GOT3 (cell line): ENCODE measurements around the gene BCL2L1.
"Not testable (repeated sequence)": the region's sequence is repeated elsewhere in the genome, so short reads cannot be mapped to it uniquely, and the experiment has no call there.

ENCODE experiments used
- DNase-seq: peaks from one replicate; lab custom pipeline; 2025; ENCODE audit warnings: mixed read lengths; lab: John Stamatoyannopoulos, UW

BCL2L1 gene

DNA sequence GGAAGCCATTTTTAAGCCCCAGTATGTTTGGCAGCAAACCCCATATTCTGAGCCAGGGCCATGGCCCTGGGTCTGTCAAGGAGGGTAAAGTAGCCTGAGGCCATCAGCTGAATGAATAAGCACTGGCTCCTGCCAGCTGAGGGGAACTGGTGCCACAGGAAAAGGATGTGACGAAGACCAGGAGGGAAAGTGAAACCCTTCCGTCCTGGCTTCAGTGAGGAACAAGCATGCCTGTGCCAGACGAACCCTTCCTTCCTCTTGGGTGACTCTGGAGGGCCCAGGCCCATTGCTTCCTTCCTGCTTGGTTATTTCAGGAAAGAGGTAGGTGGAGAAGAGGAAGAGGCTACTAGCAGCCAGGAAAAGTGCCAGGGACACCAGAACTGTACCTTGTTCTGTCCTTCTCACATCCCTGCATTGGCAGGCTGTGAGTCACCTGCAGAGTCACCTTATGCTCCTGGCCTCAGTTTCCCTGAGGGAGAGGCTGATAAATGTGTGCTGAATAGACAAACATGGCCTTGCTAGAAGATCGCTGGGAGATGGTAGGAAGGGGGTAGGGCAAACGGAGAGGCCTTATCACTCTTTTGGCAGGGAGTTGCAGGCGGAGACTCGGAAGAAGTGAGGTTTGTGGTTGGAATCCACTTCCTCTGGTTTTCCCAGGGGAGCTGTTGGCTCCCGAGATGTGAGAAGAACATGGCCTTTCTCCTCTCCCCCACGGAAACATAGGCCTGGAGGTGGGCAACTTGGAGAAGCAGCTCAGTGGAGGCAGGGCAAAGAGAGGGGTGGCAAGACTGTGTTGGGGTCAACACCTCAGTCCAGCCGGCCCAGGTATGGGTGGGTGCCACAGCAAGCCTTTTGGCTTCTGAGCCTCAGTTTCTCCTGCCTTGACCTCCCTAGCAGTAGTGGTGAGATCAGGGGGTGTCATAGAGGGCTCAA, 47.5 kb downstream of the BCL2L1 start:
- no peak for DNase-seq

DNA sequence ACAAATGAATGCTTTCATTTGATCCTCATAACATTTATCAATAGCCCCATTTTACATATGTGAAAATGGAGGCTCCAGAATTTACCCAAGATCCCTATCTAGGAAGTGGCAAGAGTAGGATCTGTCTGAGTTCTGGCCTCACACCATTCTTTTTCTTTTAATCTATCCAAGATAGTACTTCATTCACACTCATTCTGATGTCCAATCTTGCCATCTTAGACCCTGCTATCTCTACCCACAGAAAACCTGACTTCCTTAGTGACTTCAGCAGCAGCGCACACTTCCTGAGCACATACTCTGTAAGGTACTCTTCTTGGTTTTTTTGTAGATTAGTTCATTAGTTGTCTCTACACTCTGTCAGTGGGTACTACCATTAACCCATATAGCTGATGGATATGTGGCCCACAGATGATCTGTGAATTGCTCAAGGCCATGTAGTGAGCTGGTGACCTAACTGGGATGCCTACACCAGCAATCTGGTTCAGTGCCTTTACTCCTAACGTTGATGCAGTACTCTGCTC, 48.7 kb downstream of the BCL2L1 start:
- DNase-seq: no peak

GRCh38 chr20:31673435-31673834, 49.2 kb downstream of the BCL2L1 start:
- no peak for DNase-seq

DNA sequence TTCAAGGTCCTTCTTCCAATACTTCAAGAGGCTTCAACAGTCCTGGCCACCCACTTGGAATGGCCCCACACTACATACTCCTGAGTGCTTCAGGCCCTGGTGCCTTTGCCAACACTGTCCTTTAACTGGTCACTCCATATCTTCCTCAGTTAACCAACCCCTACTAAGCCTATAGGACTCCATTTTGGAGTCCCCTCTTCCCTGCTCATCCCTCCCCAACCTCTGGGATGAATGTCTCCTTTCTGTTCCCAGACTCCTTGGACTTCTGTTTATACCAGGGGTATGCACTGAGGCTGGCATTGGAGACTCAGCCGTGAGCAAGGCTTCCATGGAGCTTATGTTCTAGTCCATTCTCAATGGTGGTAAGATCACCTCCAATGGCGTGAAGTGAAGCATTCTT, 51.3 kb downstream of the BCL2L1 start:
- DNase-seq: no peak

- no peak for DNase-seq
Measured at GRCh38 chr20:31670371-31671228, 52.1 kb downstream of the BCL2L1 start.

DNA sequence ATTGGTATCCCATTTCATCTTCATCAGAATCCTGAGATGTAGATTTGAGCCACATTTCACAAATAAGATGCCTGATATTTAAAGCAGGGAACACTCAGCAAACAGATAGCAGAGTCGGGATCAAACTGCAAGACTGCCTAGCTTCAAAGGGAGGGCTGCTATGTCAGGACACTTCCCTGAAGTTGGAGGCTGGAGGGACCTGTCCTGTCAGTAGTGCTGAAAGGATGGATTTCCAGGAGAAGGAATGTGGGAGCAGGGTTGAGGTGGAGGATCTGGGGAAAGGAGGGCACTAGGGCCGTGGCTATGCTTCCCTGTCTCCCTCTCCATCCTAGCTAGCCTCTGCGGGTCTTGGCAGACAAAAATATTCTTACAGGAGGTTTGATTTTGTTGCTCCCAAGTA, 52.8 kb downstream of the BCL2L1 start:
- DNase-seq: no peak

GRCh38 chr20:31668944-31669343, 53.7 kb downstream of the BCL2L1 start:
- not testable (repeated sequence) for DNase-seq

DNA sequence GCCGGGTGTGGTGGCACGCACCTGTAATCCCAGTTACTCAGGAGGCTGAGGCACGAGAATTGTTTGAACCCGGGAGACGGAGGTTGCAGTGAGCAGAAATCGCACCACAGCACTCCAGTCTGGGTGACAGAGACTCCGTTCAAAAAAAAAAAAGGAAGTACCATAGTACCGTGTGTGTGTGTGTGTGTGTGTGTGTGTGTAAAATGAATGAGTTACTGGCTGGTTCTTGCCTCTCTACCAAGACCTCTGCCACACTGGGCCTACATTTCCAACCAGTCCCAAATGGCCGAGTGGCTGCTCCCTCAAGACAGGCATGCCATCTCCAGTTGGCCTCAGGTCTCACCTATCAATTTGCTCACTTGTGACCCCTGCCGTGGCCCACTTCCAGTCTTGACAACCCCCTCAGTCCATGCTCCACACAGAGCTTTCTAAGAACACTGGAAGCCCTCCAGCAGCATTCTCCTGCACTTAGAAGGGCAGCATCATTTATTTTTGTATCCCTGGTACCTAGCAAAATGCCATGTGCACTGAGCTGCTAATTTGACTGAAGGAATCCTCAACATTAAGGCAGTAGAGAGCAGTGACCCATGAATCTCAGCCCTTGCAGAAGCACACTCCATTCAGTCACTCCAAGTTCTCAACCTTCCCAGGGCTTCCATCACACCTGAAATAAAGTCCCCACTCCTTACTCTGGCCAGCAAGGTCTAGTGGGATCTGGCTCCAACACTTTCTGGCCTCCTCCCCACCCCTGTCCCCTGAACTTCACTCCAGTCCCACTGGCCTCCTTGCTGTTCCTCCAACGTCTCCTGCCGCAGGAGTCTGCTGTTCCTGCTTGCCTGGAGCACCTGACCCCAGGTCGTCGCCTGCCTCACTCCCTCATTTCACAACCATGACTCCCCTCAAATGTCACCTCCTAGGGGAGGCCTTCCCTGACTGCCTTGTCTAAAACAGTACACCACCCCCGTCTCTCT, 55.1 kb downstream of the BCL2L1 start:
- no peak for DNase-seq

DNA sequence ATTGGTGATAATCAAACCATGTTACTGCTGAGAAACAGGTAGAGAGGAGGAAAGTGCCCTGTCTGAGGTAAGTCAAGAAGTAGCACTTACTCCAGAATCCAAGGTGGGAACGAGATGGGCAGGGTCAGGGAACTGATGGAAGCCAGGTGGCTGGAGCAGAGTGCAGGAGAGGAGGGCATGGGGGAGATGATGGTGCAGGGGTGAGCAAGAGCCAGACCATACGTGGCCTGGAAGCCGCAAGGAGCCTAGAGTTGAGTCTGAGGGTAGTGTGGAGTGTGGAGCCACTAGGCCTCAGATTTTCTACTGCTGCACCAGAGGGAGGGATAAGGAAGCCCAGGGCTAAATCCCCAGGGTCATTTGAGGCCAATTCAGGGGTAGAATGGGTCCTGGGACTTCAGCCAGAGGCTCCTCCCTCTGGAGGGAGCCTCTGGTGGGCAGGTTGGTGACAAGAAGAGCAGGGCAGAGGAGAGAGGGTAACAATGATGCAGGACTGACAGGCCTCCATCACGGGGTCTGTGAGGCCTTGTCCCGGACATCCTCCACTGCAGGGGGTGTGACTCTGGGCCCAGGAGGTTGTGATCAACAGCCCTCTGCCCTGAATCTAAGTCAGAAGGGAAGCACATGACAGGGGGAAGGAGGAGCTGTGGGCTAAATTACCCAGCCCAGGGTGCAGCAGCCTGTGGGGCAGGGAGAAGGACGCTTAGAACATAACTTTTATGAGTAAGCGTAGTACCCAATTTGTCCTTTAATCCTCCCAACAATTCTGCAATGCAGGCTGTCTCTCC, 56.2 kb downstream of the BCL2L1 start:
- DNase-seq: no peak

DNA sequence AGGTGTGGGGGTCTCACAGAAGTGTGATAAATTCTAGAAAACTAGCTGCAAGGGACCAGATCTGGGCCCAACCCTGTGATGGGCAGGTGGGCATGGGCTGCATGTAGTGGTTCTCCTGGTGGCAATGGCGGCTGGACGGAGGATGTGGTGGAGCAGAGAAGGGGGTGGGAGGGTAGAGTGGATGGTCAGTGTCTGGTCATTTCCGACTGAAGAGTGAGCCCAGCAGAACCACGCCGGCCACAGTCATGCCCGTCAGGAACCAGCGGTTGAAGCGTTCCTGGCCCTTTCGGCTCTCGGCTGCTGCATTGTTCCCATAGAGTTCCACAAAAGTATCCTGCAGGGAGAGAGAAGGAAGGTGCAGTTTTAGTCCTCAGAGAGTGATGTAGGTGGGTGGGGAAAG, 56.9 kb downstream of the BCL2L1 start:
- DNase-seq: no peak

DNA sequence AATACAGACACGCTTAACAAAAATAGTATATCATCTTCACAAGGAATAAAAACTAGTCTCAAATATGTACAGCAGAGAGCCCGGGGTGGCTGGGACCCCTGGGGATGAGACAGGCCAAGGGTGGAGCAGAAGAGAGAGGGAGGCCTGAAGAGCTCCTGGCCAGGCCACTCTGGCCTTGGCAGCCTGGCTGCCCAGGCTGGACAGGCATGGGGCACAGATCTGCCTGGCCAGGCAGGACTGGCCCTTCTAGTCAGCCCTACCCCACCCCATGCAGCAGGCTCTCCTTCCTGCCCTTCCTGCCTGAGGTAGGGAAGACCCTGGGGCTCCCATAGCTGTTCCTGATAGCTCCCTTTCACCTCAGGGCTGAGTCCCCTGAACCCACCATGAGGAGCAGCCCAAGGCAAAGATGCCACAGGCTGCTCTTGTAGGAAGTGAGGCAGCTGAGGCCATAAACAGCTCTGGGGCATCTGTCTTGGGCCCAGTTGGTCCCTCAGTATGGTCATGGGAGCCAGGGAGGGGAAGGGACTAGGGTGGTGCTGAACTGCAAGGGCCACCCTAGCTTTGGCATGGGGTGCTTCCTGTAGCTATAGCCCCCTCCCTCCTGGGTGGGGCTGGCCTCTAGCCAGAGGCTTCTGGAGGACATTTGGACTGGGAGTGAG, 57.8 kb downstream of the BCL2L1 start:
- DNase-seq: no peak

- DNase-seq: no peak
Measured at GRCh38 chr20:31663838-31664695, 58.6 kb downstream of the BCL2L1 start.

DNA sequence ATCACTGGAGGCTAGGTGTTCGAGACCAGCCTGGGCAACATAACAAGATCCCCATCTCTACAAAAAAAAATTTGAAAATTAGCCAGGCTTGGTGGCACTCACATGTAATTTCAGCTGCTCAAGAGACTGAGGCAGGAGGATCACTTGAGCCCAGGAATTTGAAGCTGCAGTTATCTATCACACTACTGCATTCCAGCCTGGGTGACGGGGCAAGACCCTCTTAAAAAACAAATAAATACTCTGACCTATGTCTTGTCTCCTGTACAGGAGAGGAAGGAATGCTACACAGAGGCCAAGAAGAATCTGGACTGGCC, 59.2 kb downstream of the BCL2L1 start:
- no peak for DNase-seq

GRCh38 chr20:31662372-31662854, 60.3 kb downstream of the BCL2L1 start:
- no peak for DNase-seq

GRCh38 chr20:31661625-31662371, 60.9 kb downstream of the BCL2L1 start:
- peak; percentile 57 for DNase-seq

DNA sequence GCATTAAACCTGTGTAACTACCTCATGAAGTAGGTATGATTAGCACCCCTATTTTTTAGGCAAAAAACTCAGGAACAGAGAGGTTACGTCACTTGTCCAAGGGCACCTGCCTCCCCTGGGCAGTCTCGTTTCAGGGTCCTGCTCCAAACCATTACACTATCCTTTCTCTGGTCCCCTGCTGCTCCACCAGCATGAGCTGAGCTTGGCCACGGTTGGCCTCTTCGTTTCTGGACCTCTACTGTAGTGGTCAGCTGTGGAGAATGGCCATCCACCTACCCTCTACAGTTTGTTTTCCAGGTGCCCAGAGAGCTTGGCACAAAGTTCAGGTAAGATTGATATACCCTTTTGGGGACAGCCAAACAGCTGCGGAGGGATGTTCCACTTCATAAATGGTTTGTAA, 68.1 kb downstream of the BCL2L1 start:
- DNase-seq: no peak

DNA sequence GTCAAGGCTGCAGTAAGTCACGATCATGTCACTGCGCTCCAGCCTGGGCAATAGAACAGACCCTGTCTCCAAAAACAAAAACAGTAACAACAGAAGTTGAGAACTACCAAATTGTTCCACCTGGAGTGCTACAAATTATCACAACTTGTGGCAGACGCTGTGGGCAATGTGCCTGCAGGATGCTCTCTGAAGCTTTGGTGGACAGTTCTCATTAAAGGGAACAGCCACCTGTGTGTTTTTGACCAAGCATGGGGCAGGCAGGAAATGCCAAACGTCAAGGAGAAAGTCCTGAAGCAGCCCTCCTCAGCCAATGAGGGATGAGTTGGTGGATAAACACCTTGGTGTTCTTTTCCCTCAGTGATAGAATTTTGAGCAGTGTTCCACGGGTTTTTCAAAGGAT, 69.1 kb downstream of the BCL2L1 start:
- DNase-seq: no peak

DNA sequence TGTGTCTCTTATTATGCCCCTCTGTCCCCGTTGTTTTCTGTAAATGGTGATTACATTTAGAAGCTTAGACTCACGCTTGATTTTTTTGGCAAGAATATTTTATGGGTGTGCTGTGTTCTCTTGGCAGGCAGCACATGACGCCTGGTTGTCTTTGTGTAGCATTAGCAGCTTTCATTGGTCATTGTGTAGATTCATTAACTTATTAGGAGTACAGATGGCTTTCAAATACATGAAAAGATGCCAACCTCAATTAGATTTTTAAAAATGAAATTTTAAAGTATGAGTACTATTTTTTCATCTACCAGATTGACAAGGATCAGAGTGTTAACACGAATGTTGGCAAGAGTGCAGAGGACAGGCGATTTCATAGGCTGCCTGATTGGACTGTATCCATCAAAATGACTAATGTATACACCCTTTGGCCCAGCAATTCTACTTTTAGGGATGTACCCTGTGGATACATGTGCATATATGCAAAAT, 69.7 kb downstream of the BCL2L1 start:
- no peak for DNase-seq
